ENCODE results near the gene ZNF814.

DNA sequence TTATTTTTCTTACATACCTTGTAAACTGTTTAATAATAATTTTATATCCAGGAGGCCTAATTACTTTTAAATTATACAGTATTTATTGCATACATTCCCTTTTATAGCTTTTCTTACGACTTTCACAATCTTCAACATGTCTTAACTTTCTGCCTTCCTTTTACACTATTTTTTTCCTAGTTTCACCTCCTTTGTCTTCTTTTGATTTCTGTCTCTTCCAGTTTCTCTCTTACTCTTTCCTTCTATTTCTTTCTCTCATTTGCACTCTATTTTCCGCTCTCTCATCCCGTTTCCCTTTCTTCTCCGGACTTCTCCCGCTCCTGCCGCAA is 85.6 kb downstream of the ZNF814 start:
- TF ChIP-seq EZH2 (IDR thresholded peaks at IDR 0.05; ENCODE audit: low read length, missing control alignments): no peak
- TF ChIP-seq, protein P1, sequence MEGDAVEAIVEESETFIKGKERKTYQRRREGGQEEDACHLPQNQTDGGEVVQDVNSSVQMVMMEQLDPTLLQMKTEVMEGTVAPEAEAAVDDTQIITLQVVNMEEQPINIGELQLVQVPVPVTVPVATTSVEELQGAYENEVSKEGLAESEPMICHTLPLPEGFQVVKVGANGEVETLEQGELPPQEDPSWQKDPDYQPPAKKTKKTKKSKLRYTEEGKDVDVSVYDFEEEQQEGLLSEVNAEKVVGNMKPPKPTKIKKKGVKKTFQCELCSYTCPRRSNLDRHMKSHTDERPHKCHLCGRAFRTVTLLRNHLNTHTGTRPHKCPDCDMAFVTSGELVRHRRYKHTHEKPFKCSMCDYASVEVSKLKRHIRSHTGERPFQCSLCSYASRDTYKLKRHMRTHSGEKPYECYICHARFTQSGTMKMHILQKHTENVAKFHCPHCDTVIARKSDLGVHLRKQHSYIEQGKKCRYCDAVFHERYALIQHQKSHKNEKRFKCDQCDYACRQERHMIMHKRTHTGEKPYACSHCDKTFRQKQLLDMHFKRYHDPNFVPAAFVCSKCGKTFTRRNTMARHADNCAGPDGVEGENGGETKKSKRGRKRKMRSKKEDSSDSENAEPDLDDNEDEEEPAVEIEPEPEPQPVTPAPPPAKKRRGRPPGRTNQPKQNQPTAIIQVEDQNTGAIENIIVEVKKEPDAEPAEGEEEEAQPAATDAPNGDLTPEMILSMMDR (conservative IDR thresholded peaks at IDR 0.05 in 1 of 2, IDR thresholded peaks at IDR 0.05 in 1 of 2; ENCODE audit: low read depth in 1 of 2, low read length in 2 of 2): no peak

Measured in fibroblast of lung (primary cell).